Measurements from ENCODE around the gene SMC6. TPM values are rescaled to one million over a fixed set of nuclear protein-coding genes. Genes with fewer than 3 reads are reported as not detected.

The SMC6 gene
- total and polyA plus RNA-seq, 9 donors = 6.6 to 16.8 (median 12.3) TPM

- Histone ChIP-seq H3K4me3 (no peak overlapping the region), H3K4me1 (ENCODE audit: insufficient read depth) (peaks cover 2% of the 10 kb centered on the region), H3K36me3 (no peaks in the 10 kb centered on the region), H3K27me3 (no peaks in the 10 kb centered on the region), H3K27ac (no peak overlapping the region), H3K9me3 (no peaks in the 10 kb centered on the region)
- TF ChIP-seq, protein P1, sequence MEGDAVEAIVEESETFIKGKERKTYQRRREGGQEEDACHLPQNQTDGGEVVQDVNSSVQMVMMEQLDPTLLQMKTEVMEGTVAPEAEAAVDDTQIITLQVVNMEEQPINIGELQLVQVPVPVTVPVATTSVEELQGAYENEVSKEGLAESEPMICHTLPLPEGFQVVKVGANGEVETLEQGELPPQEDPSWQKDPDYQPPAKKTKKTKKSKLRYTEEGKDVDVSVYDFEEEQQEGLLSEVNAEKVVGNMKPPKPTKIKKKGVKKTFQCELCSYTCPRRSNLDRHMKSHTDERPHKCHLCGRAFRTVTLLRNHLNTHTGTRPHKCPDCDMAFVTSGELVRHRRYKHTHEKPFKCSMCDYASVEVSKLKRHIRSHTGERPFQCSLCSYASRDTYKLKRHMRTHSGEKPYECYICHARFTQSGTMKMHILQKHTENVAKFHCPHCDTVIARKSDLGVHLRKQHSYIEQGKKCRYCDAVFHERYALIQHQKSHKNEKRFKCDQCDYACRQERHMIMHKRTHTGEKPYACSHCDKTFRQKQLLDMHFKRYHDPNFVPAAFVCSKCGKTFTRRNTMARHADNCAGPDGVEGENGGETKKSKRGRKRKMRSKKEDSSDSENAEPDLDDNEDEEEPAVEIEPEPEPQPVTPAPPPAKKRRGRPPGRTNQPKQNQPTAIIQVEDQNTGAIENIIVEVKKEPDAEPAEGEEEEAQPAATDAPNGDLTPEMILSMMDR (IDR thresholded peaks at IDR 0.05) = no peak
- TF ChIP-seq EP300 (IDR thresholded peaks at IDR 0.05) = no peak
- TF ChIP-seq POLR2A (IDR thresholded peaks at IDR 0.05) = no peak
- DNase-seq = no peak
- intact Hi-C loops (cut with DNase I) = no loop called here
- WGBS, 3 donors = 88 to 95% (median 90%) methylated on average over 1 of the region's 1 CpG
Measured at GRCh38 chr2:17648581-17648980, 105.0 kb downstream of the SMC6 start.

DNA sequence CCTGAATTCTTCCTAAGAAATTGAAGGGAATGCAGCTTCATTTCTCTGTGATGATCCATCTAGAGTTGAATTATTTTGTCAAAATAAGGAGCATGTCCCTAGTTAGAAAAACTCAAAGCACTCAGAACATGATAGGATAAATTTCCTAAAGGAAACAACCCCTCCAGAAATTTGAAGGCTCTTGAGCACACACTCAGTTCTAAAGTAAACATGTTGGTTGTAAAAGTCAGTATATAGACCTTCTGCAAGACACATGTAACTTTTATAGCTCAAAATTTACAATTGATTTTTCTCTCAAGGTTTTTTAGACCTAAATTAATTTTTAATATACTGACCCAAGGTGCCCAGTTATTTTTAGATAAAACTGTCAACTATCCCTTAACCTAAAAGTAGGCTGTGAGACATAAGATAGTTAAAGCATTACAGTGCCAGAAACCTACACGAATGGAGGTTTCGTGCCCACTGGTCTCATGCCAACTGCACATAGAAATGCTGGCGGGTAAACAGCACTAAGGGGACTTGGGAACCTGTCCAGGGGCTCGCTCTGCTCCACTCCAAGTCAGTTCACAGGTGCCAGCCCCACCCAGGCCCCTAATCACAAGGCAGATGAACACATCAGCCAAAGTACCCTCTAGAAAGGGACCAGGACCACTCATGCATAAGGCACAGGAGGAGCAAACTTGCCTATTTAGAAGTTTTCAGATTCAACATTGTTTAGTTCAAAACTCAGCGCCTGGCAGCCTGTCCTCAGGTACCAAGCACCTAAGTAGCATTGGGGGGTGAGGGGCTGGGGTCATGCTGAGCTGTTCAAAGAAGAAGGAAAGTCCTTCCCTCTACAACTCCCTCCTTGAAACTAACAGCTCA, 106.5 kb downstream of the SMC6 start:
- no peak overlapping the region for H3K4me3 ChIP-seq
- no peak for DNase-seq
- no peaks in the 10 kb centered on the region for H3K9me3 ChIP-seq
- H3K27me3 ChIP-seq = no peaks in the 10 kb centered on the region
- peaks cover 2% of the 10 kb centered on the region for H3K4me1 ChIP-seq (ENCODE audit: insufficient read depth)
- intact Hi-C loops (cut with DNase I) = loop anchor here in 1 of 4 donors (2.0 kb wide), 1 partner anchor 24 kb away; no protein-coding TSS in a partner anchor
- no peaks in the 10 kb centered on the region for H3K36me3 ChIP-seq
- 70 to 77% (median 73%) methylated on average over 5 of the region's 5 CpGs for WGBS, 3 donors
- TF ChIP-seq, protein P1 (IDR thresholded peaks at IDR 0.05) = no peak
- no peak for TF ChIP-seq EP300 (IDR thresholded peaks at IDR 0.05)
- no peak for TF ChIP-seq POLR2A (IDR thresholded peaks at IDR 0.05)
- no peak overlapping the region for H3K27ac ChIP-seq

- no peaks in the 10 kb centered on the region for H3K9me3 ChIP-seq
- intact Hi-C loops (cut with DNase I) = loop anchor here in 1 of 4 donors (2.0 kb wide), 1 partner anchor 25 kb away; no protein-coding TSS in a partner anchor
- H3K4me1 ChIP-seq (ENCODE audit: insufficient read depth) = peaks cover 2% of the 10 kb centered on the region
- TF ChIP-seq, protein P1 (IDR thresholded peaks at IDR 0.05) = peak; percentile 80 to 89 (median 83)
- TF ChIP-seq POLR2A (IDR thresholded peaks at IDR 0.05) (no peak), EP300 (IDR thresholded peaks at IDR 0.05) (no peak)
- no peaks in the 10 kb centered on the region for H3K36me3 ChIP-seq
- H3K27ac ChIP-seq = no peak overlapping the region
- WGBS, 3 donors = 0 to 2% (median 0%) methylated on average over 3 of the region's 3 CpGs
- peak in 3 of 5 donors; percentile 51 to 79 (median 52) for DNase-seq
- no peak overlapping the region for H3K4me3 ChIP-seq
- H3K27me3 ChIP-seq = no peaks in the 10 kb centered on the region
Measured at GRCh38 chr2:17646081-17646554, 107.5 kb downstream of the SMC6 start.

DNA sequence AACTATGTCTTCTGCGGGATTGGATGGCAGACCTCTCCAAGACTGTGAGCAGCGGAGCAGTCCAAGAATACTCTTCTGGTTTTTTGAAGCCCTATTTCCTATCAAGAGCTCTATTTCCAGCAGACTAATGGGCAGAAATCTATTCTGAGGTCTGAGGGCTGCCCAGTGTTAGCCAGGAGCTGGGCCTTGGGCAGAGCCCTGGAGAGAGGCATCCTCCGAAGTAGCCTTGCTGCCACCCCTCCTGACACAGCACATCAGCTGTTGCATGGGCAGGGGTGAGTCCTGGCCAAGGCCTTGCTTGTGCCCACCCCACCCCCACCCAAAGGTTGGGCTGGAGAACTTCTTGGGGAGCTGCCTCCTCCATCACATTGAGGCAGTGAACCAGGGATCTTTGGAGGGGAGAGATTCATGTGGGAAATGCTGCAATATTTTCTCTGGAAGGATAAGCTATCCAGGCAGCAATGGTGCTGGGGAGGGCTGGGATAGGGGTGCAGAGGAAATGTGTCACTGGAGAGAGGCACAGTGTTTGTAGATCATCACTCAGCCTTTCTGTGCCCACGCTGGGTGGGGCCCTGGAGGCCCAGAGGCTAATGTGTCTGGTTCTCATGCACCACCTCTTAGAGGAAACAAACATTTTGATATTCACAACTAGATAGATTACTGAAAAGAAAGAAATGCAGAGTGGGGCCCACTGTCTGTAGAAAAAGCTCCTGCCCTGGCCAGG, 108.5 kb downstream of the SMC6 start:
- WGBS, 3 donors = 55 to 85% (median 70%) methylated on average over 4 of the region's 4 CpGs
- peaks cover 2% of the 10 kb centered on the region for H3K4me1 ChIP-seq (ENCODE audit: insufficient read depth)
- intact Hi-C loops (cut with DNase I) = no loop called here
- no peak overlapping the region for H3K4me3 ChIP-seq
- H3K36me3 ChIP-seq = no peaks in the 10 kb centered on the region
- H3K27me3 ChIP-seq = no peaks in the 10 kb centered on the region
- H3K27ac ChIP-seq = no peak overlapping the region
- no peak for DNase-seq
- H3K9me3 ChIP-seq = no peaks in the 10 kb centered on the region
- no peak for TF ChIP-seq EP300 (IDR thresholded peaks at IDR 0.05)
- TF ChIP-seq, protein P1 (IDR thresholded peaks at IDR 0.05) = no peak
- no peak for TF ChIP-seq POLR2A (IDR thresholded peaks at IDR 0.05)
